DMS53 treated with DMSO at 0.1 percent for 48 hours (cell line): ENCODE measurements around the gene INPP5K.
"Not testable (repeated sequence)": the region's sequence is repeated elsewhere in the genome, so short reads cannot be mapped to it uniquely, and the experiment has no call there.

ENCODE experiments used
- DNase-seq: peaks from one replicate; lab custom pipeline; 2025; ENCODE audit not compliant: unreplicated experiment; lab: John Stamatoyannopoulos, UW

Gene INPP5K

GRCh38 chr17:1508709-1509108, 7.7 kb downstream of the INPP5K start:
- DNase-seq: not testable (repeated sequence)

GRCh38 chr17:1506649-1507267, 9.7 kb downstream of the INPP5K start:
- no peak for DNase-seq

GRCh38 chr17:1505586-1505985, 10.8 kb downstream of the INPP5K start:
- DNase-seq: no peak

DNA sequence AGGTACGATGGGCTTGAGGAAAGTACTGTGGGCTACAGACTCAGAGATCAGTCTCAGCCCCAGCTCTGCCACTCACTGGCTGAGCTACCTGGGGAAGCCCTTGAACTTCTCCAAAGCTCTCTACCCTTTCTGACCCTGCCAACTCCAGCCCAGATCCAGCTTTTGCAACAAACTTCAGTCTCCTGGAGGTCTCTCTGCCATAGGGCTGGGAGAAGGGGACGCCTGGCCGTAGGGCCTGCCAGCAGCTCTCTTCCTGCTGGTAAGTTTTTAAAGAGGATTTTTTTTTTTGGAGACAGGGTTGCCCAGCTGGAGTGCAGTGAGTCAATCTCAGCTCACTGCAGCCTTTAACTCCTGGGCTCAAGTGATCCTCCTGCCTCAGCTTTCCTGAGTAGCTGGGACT, 11.5 kb downstream of the INPP5K start:
- no peak for DNase-seq

- DNase-seq: no peak
These were observed 12.7 kb downstream of the INPP5K start for GRCh38 chr17:1503699-1504098.

GRCh38 chr17:1498869-1499268, 17.5 kb downstream of the INPP5K start:
- DNase-seq: no peak

DNA sequence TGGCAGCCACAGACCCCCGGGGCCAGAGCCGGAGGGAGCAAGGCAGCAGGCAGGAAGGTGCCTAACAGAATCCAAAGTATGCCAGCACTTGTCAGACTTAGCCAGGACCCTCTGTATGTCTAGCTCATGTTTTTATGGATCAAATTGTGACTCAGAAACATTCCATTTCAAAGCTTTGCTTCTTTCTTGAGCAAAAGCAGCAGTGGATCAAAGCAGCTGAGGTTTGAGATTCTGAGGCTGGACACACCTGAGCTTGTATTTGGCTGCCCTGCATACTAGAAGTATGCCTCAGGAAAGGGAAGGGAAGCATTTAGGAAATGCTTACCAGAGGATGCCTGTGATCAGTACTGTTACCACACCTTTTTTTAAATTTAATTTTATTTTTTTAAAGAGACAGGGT, 18.2 kb downstream of the INPP5K start:
- no peak for DNase-seq

DNA sequence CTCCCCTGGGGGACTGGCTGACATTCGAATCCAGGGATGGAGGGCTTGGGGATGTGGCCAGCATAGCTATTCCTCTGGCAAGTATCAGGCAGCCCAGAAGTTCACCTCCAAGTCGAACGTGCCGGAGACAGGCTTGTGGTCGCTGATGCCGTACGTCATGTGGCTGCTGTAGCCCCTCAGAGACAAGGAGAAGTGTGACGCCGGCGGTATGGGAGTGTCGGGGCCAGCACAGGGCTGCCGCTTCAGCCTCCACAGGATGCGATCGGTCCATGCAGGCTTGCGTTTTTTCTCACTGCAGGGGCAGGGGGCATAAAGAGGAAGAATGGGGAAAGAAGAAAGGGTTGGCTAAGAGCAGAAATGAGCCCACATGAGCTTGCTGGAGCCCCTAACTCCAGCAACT, 18.6 kb downstream of the INPP5K start:
- no peak for DNase-seq

- no peak for DNase-seq
These were observed 19.5 kb downstream of the INPP5K start for GRCh38 chr17:1496869-1497268.

DNA sequence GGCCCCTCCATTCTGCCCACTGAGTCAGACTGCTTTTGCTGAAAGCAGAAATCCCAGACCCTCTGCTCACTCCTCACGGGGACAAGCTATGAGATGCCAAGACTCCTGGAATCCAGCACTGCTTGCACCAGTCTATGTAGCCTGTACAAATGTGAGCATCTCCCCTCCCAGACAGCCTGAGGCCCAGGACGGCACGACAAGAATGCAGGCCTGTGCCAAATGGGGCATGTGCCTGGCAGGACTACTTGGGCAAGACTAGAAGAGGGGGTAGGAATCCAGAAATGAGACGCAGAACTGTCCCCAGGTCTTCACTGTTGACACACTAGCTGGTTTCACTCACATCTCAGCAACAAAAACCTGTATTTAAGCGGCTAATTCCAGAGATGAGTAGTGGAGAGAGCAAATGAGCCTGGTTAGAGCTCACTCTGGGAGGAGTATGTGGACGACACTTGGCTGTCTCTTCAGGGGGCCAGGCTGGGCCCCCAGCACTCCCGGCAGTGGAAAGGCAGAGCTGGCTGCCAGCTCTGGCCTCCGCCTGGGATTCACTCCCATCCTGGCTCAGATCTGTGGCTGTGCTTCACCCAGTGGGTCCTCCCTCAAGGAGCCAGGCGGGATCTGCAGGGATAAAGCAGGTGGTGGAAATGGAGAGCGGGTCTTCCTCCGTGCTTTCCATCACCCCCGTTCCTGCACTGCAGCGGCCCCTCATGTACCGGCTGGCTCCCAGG, 21.0 kb downstream of the INPP5K start:
- no peak for DNase-seq

DNA sequence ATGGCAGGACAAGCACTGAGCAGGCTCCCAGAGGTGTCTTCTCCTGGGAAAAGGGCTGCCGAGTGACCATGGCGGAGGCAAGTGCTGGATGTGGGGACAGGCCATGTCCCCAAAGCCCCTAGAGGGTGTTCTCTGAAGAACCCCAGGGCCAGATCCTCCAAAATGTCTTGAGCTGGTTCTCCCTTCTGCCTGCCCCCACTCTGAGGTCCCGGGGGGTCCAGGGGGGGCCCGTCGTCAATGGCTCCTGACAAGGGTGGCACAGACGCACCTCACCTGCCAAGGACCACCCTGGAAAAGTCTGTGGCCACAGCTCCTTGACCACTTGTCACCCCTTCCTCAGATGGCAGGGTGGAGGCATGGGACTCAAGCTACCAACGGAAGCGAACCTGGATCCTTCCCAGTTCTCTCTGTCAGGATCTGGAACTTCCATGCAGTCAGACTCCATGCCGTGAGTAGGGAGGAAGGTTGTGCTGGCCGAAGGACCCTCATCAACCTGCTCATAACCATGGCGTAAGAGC, 21.6 kb downstream of the INPP5K start:
- DNase-seq: no peak

GRCh38 chr17:1494203-1494602, 22.2 kb downstream of the INPP5K start:
- DNase-seq: no peak

DNA sequence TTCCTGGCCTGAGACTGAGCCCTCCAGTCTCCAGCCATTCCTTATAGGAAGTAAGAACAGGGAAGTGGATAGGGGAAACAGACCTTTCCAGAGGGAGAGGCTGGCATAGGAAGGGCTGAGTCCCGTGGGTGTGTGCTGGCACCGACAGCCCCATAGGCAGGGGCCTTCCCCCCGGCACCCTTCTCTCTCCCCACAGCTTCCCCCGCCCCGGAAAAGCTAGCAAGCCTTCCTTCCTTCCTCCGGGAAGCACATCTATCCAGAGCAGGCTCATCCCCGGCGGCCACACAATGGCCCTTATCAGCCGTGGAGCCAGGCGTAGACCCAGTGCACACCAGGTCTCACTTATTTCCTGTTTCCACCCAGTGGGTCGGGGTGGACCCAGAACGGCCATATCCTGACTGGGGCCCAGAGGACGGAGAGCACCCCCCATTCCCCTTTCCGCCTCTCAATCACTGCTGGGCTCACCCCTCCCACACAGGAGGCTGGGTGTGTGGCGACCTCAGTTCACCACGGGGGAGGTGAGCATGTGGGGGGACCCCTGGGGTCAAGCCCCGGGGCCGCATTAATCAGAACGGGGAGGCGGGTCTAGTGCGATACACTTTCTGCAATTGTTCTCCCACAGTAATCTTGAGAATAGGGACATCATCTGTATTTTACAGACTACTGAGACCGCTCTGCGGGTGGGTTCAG, 23.0 kb downstream of the INPP5K start:
- DNase-seq: no peak

GRCh38 chr17:1492249-1493206, 23.9 kb downstream of the INPP5K start, which contains the start of gene MYO1C:
TSS of gene MYO1C (minus strand) at chr17:1492686. CDS start at chr17:1492487, 199 bp downstream.
- DNase-seq: peak; percentile 19

DNA sequence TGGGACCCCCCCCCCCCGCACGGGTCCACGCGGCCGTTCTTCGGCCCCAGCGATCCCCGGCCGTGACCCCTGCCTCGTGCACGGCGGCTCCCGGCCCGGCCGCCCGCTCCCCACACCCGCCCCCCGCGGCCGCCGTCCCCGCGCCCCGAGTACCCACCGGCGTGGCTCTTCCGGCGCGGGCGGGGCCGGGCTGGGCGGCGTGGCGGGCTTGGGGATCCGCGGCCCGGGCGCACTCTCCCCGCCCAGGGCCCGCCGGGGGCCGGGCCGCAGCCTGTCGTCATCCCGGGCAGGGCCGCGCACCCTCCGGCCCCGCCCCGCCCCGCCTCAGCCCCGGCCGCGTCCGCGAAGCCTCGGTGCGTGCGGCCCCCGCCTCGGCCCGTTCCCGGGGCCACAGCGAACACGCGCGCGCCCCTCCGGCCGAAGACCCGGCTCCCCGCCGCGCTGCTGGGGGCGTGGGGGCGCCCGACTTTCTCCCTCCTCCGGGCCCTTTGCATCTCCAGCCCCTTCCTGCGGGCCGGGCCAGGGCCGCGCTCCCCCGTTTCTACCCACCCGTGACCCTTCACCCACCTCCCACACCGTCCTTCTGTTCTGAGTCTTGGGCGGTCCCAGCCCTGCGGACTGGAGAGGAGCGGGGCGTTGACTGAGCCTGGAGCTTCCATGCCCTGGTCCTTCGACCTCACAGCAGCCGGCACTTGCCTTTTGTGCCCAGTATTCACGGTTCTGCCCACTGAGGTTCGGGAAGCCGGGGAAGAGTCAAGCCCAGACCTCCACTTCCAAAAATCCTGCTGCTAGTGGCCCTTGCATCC, 24.8 kb downstream of the INPP5K start:
- DNase-seq: no peak

DNA sequence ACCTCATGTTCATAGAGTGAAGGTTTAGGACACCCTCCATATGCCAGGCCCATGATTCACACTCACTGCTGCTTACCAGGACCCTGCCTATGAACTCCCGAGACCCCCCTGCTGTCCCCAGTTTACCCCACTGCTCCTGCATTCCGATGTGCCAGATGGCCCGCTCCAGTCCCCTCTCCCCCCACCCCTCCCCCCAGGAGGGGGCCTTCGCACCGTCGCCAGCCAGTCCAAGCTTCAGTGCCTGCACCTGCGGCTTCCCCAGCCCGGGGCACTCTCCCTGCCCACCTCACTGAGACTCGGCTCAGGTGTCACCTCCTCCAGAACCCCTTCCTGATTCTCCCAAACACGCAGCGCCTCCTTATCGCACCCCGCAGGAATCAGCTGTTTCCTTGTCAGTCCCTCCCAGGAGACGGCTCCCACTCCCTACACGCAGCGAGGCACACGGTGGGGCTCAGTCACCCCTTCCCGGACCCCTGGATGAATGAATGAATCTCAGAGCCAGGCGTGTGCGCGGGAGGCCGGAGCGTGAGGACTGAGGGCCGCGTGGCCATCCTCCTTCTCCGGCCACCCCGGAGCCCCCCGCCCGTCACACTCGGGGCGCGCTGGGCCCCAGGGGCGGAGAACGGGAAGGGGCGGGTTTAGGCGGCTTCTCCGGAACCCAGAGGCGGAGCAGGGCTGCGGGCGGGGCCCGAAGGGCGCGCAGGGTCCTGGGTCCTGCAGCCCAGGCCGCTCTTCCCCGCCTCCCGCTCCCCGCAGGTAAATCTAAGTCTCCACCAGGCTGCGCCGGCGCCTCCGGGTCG, 25.6 kb downstream of the INPP5K start:
- DNase-seq: no peak

- no peak for DNase-seq
These were observed 27.6 kb downstream of the INPP5K start for GRCh38 chr17:1488826-1489270.

- DNase-seq: no peak
These were observed 28.2 kb downstream of the INPP5K start for GRCh38 chr17:1487939-1488825.
